Sigmoid colon (tissue), 4 donors: ENCODE results near the gene GALNT10.

Source experiments
- EP300 ChIP-seq, 4 donors: sonication (generic); formaldehyde crosslinking; IDR thresholded peaks; one replicate each; pipeline ENCODE4 v1.6.1; 2017; ENCODE audit warnings: antibody characterized with exemption in 4 of 4
- POLR2A ChIP-seq, 2 donors: fragments of 450-650 bp; IDR thresholded peaks; one replicate each; pipeline ENCODE4 v1.6.1; 2016; ENCODE audit warnings: antibody characterized with exemption in 2 of 2, mild to moderate bottlenecking in 2 of 2, moderate library complexity in 2 of 2
- POLR2AphosphoS5 ChIP-seq, 4 donors: sonication (generic); formaldehyde crosslinking; IDR thresholded peaks; one replicate each; pipeline ENCODE4 v1.6.1; 2017; ENCODE audit warnings: antibody characterized with exemption in 4 of 4
- TF ChIP-seq, protein P1 (sequence below), 4 experiments: fragments of 450-650 bp in 3 of 4; fragments of 200-600 bp in 1 of 4; IDR thresholded peaks; one replicate each; pipeline ENCODE4 v1.5.1; 2016 to 2019; ENCODE audit warnings: antibody characterized with exemption in 4 of 4, mild to moderate bottlenecking in 3 of 4, moderate library complexity in 2 of 4

DNA sequence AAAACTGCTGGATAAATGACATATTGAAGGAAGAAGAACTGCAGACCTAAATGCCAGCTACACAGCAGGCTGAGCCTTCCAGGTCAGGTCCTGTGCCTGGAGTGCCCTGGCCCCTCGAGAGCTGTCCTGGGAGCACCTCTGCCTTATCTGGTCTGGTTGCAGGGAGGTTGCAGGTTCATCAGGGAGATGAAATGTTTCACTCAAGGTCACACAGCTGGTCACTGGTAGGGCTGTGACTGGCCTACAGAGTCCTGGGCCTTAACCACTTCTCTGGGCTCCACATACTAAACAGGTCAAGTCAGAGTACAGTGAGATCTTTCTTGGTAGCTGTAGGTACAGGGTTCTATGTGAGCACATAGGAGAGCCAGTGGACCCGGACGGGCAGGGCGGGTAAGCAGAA is 16.7 kb downstream of the GALNT10 start:
- no peak for TF ChIP-seq POLR2A (IDR thresholded peaks at IDR 0.05)
- TF ChIP-seq EP300 (IDR thresholded peaks at IDR 0.05) = no peak
- TF ChIP-seq, protein P1, sequence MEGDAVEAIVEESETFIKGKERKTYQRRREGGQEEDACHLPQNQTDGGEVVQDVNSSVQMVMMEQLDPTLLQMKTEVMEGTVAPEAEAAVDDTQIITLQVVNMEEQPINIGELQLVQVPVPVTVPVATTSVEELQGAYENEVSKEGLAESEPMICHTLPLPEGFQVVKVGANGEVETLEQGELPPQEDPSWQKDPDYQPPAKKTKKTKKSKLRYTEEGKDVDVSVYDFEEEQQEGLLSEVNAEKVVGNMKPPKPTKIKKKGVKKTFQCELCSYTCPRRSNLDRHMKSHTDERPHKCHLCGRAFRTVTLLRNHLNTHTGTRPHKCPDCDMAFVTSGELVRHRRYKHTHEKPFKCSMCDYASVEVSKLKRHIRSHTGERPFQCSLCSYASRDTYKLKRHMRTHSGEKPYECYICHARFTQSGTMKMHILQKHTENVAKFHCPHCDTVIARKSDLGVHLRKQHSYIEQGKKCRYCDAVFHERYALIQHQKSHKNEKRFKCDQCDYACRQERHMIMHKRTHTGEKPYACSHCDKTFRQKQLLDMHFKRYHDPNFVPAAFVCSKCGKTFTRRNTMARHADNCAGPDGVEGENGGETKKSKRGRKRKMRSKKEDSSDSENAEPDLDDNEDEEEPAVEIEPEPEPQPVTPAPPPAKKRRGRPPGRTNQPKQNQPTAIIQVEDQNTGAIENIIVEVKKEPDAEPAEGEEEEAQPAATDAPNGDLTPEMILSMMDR (IDR thresholded peaks at IDR 0.05) = no peak
- TF ChIP-seq POLR2AphosphoS5 (IDR thresholded peaks at IDR 0.05) = no peak
